Measurements from ENCODE around the gene LITAFD. TPM values are rescaled to one million over a fixed set of nuclear protein-coding genes. Genes with fewer than 3 reads are reported as not detected.

The LITAFD gene
- total RNA-seq, 4 donors from 2014 or later, result not detected

- Histone ChIP-seq H3K27ac (no peak overlapping the region), H3K9me3 (no peaks in the 10 kb centered on the region), H3K4me3 (no peak overlapping the region), H3K4me1 (peaks cover 7 to 55% (median 24%) of the 10 kb centered on the region in 4 donors), H3K27me3 (no peaks in the 10 kb centered on the region), H3K36me3 (peaks cover 0 to 4% (median 0%) of the 10 kb centered on the region in 4 donors)
- in situ Hi-C loops (cut with MboI; ENCODE audit: low pct_ligation_motif_present in 1 of 4, low pct_unique_long_range_greater_than_20kb in 1 of 4, low sequenced_read_pairs in 3 of 4) (no loop called here), intact Hi-C loops (cut with DNase I; ENCODE audit: low total_unique reads) (no loop called here)
- 77 to 90% methylated on average over 3 to 17 of the region's 17 CpGs for WGBS, 2 donors (ENCODE audit: low coverage in 1 of 2)
- no peak for TF ChIP-seq POLR2AphosphoS5 (IDR thresholded peaks at IDR 0.05)
- TF ChIP-seq EP300 (IDR thresholded peaks at IDR 0.05; ENCODE audit: low read depth), result no peak
- no peak for TF ChIP-seq CTCF (IDR thresholded peaks at IDR 0.05)
- no peak for DNase-seq
Measured at GRCh38 chr16:8929086-8929748, 47.1 kb downstream of the LITAFD start.

- Histone ChIP-seq H3K27me3 (no peaks in the 10 kb centered on the region), H3K27ac (no peak overlapping the region), H3K4me1 (peaks cover 4 to 55% (median 24%) of the 10 kb centered on the region in 4 donors), H3K36me3 (peaks cover 0 to 4% (median 0%) of the 10 kb centered on the region in 4 donors), H3K9me3 (no peaks in the 10 kb centered on the region), H3K4me3 (no peak overlapping the region)
- 17 to 45% methylated on average over 1 to 6 of the region's 6 CpGs for WGBS, 2 donors (ENCODE audit: low coverage in 1 of 2)
- intact Hi-C loops (cut with DNase I; ENCODE audit: low total_unique reads), result no loop called here
- TF ChIP-seq POLR2A (IDR thresholded peaks at IDR 0.05) (no peak), POLR2AphosphoS5 (IDR thresholded peaks at IDR 0.05) (no peak), CTCF (IDR thresholded peaks at IDR 0.05) (no peak), EP300 (IDR thresholded peaks at IDR 0.05; ENCODE audit: low read depth) (no peak)
- in situ Hi-C loops (cut with MboI; ENCODE audit: low pct_ligation_motif_present in 1 of 4, low pct_unique_long_range_greater_than_20kb in 1 of 4, low sequenced_read_pairs in 3 of 4), result no loop called here
- peak; percentile 50 for DNase-seq
Measured at GRCh38 chr16:8931859-8932258, 49.7 kb downstream of the LITAFD start.

GRCh38 chr16:8934601-8935000 is 52.5 kb downstream of the LITAFD start:
- in situ Hi-C loops (cut with MboI; ENCODE audit: low pct_ligation_motif_present in 1 of 4, low pct_unique_long_range_greater_than_20kb in 1 of 4, low sequenced_read_pairs in 3 of 4), result no loop called here
- no peak for DNase-seq

More at GRCh38 chr16:8934601-8935000, 52.5 kb downstream of the LITAFD start:
- H3K4me1 ChIP-seq, result peaks cover 4 to 60% (median 25%) of the 10 kb centered on the region in 4 donors
- H3K27me3 ChIP-seq, result no peaks in the 10 kb centered on the region
- no peaks in the 10 kb centered on the region for H3K9me3 ChIP-seq
- intact Hi-C loops (cut with DNase I; ENCODE audit: low total_unique reads), result no loop called here
- no peak overlapping the region for H3K27ac ChIP-seq
- no peaks in the 10 kb centered on the region for H3K36me3 ChIP-seq
- no peak overlapping the region for H3K4me3 ChIP-seq
- TF ChIP-seq CTCF (IDR thresholded peaks at IDR 0.05) (no peak), POLR2AphosphoS5 (IDR thresholded peaks at IDR 0.05) (no peak), POLR2A (IDR thresholded peaks at IDR 0.05) (no peak), EP300 (IDR thresholded peaks at IDR 0.05; ENCODE audit: low read depth) (no peak)
- 71 to 92% methylated on average over 2 to 6 of the region's 6 CpGs for WGBS, 2 donors (ENCODE audit: low coverage in 1 of 2)

Other genes with a start within 250 kb of the LITAFD start
- 10 to 100 TPM; 15.7 to 35.2 (median 21.7) TPM for gene ABAT, start 207.7 kb upstream of the LITAFD start, total RNA-seq
- gene TMEM186, start 84.7 kb upstream of the LITAFD start, total RNA-seq, result 10 to 100 TPM in 1 of 4 donors, 1 to 10 TPM in 2, not detected in 1; 1.8 to 10.3 (median 9.7) TPM
- 100 to 1,000 TPM in 1 of 4 donors, 10 to 100 TPM in 3; 26.2 to 114 (median 58.5) TPM for gene PMM2, start 84.5 kb upstream of the LITAFD start, total RNA-seq
- gene CARHSP1, start 13.3 kb upstream of the LITAFD start, total RNA-seq, result 10 to 100 TPM; 11.6 to 61.7 (median 39.6) TPM
- 100 to 1,000 TPM in 3 of 4 donors, 10 to 100 TPM in 1; 72.9 to 419 (median 158) TPM for gene USP7, start 81.6 kb downstream of the LITAFD start, total RNA-seq
- 10 to 100 TPM; 41.4 to 68.5 (median 58.4) TPM for gene HAPSTR1, start 209.3 kb downstream of the LITAFD start, total RNA-seq